ENCODE results near the gene XPO6. TPM values are rescaled to one million over a fixed set of nuclear protein-coding genes. Genes with fewer than 3 reads are reported as not detected.

XPO6 gene
- total and polyA plus RNA-seq, 2 of the 13 experiments (the other 11 are each of a cell fraction or from before 2014, with no cell fraction given), result 109 to 129 TPM

DNA sequence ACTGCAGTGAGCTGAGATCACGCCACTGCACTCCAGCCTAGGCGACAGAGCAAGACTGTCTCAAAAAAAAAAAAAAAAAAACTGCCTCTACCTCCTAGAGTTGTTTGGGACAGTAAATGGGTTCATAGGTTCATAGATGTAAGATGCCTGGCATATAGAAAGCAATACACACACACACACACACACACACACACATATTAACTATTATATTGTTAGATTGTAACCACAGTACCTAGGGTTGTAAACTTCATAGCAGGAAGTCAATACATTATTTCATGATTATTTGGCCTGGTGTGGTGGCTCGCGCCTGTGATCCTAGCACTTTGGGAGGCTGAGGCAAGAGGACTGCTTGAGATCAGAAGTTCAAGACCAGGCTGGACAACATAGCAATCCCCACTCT, 5.8 kb downstream of the XPO6 start (continued):
- no peak for TF ChIP-seq ZHX2 (IDR thresholded peaks at IDR 0.05; ENCODE audit: low read depth)
- no peak for TF ChIP-seq ZHX2 (CRISPR knock-in tag; IDR thresholded peaks at IDR 0.05; ENCODE audit: borderline replicate concordance)
- TF ChIP-seq CREBL2 (CRISPR knock-in tag; IDR thresholded peaks at IDR 0.05; ENCODE audit: borderline replicate concordance), result no peak
- TF ChIP-seq CENPX (CRISPR knock-in tag; IDR thresholded peaks at IDR 0.05), result no peak
- TF ChIP-seq, protein P1, sequence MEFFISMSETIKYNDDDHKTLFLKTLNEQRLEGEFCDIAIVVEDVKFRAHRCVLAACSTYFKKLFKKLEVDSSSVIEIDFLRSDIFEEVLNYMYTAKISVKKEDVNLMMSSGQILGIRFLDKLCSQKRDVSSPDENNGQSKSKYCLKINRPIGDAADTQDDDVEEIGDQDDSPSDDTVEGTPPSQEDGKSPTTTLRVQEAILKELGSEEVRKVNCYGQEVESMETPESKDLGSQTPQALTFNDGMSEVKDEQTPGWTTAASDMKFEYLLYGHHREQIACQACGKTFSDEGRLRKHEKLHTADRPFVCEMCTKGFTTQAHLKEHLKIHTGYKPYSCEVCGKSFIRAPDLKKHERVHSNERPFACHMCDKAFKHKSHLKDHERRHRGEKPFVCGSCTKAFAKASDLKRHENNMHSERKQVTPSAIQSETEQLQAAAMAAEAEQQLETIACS (CRISPR knock-in tag; IDR thresholded peaks at IDR 0.05), result no peak
- TF ChIP-seq POLR2A (IDR thresholded peaks at IDR 0.05; ENCODE audit: insufficient read depth in 1 of 2, low read depth in 2 of 2, low read length in 2 of 2), result no peak
- no peak for TF ChIP-seq ATAD3A (CRISPR knock-in tag; IDR thresholded peaks at IDR 0.05)
- no peak for TF ChIP-seq ZNF550 (CRISPR knock-in tag; IDR thresholded peaks at IDR 0.05; ENCODE audit: borderline replicate concordance)
- no peak for TF ChIP-seq ZNF468 (CRISPR knock-in tag; IDR thresholded peaks at IDR 0.05)
- no peak for TF ChIP-seq KDM5A (IDR thresholded peaks at IDR 0.05; ENCODE audit: borderline replicate concordance, low read length)
- no peak for TF ChIP-seq ATF7 (IDR thresholded peaks at IDR 0.05)
- TF ChIP-seq ATF7 (CRISPR knock-in tag; IDR thresholded peaks at IDR 0.05), result no peak
- TF ChIP-seq ZBTB26 (CRISPR knock-in tag; IDR thresholded peaks at IDR 0.05; ENCODE audit: borderline replicate concordance), result no peak
- TF ChIP-seq ZNF460 (CRISPR knock-in tag; IDR thresholded peaks at IDR 0.05; ENCODE audit: borderline replicate concordance), result no peak
